ENCODE data around the gene VIPAS39. TPM values are rescaled to one million over a fixed set of nuclear protein-coding genes. Genes with fewer than 3 reads are reported as not detected.

The VIPAS39 gene
- total RNA-seq, 1 experiment from 2014 or later: 18.5 TPM

DNA sequence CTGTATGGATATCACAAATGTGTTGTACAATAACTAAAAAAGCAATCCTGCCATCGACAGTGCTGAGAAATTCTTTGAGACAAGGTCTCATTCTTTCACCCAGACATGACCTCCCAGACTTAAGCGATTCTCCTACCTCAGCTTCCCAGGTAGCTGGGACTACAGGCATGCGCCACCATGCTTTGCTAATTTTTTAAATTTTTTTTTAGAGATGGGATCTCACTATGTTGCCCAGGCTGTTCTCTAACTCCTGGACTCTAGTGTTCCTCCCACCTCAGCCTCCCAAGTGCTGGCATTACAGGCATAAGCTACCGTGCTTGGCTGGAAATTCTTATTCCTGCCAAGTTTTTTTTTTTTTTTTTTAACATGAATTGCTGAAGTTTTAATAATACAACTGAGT, 17.5 kb downstream of the VIPAS39 start:
- Histone ChIP-seq H3T11ph (ENCODE audit: low read length) (no peak overlapping the region), H2BK5ac (ENCODE audit: insufficient read length, low read length) (no peak overlapping the region), H4K91ac (ENCODE audit: insufficient read length, low read depth, low read length) (no peak overlapping the region), H3K4me1 (ENCODE audit: insufficient read depth, low read length) (no peaks in the 10 kb centered on the region), H3K9me3 (ENCODE audit: control insufficient read depth, low read depth, low read length) (no peaks in the 10 kb centered on the region), H4K8ac (replicated peaks; ENCODE audit: insufficient read length, low read depth, low read length) (no peak overlapping the region), H2BK12ac (ENCODE audit: insufficient read length, low read depth, low read length) (no peak overlapping the region), H4K5ac (ENCODE audit: insufficient read length, low read depth, low read length) (no peak overlapping the region), H4K20me1 (ENCODE audit: control insufficient read depth, insufficient read depth, insufficient read length) (no peaks in the 10 kb centered on the region), H3K23me2 (ENCODE audit: insufficient read length, low read depth, low read length, poor library complexity, severe bottlenecking) (no peaks in the 10 kb centered on the region), H2BK15ac (ENCODE audit: low read depth, low read length) (no peak overlapping the region), H2BK120ac (ENCODE audit: low read depth, low read length, poor library complexity, severe bottlenecking) (no peak overlapping the region), H3K79me1 (ENCODE audit: insufficient read depth, low read depth, low read length, poor library complexity, severe bottlenecking) (no peaks in the 10 kb centered on the region), H3K18ac (ENCODE audit: insufficient read length, low read depth, low read length) (no peak overlapping the region), H3K4me2 (ENCODE audit: insufficient read depth, insufficient read length, low read length) (no peak overlapping the region), H3K79me2 (ENCODE audit: insufficient read depth, low read length) (no peaks in the 10 kb centered on the region), H3K9ac (ENCODE audit: extremely low read depth, insufficient read length, low read length) (no peak overlapping the region), H3K56ac (ENCODE audit: insufficient read length, low read depth, low read length) (no peak overlapping the region), H2AK5ac (ENCODE audit: insufficient read length, low read length) (no peak overlapping the region), H3K4ac (ENCODE audit: low read depth, low read length) (no peak overlapping the region), H3K23ac (ENCODE audit: insufficient read length, low read depth, low read length) (no peak overlapping the region), H3K14ac (ENCODE audit: insufficient read depth, low read length) (no peak overlapping the region), H3K27ac (ENCODE audit: insufficient read length, low read depth, low read length) (no peak overlapping the region), H2BK20ac (ENCODE audit: low read depth, low read length, poor library complexity, severe bottlenecking) (no peak overlapping the region), H2AFZ (ENCODE audit: low read length) (no peak overlapping the region), H3K27me3 (ENCODE audit: insufficient read depth, low read length) (no peaks in the 10 kb centered on the region)
- no peaks in the 10 kb centered on the region for H3K27me3 Mint-ChIP-seq (ENCODE audit: low read depth)
- no peak overlapping the region for H3K27ac Mint-ChIP-seq
- no peaks in the 10 kb centered on the region for H3K9me3 Mint-ChIP-seq
- DNase-seq: no peak
- no peak overlapping the region for H3K4me3 Mint-ChIP-seq
- H3K36me3 Mint-ChIP-seq (ENCODE audit: insufficient read depth in 1 of 3, low read depth in 3 of 3): peaks cover 14 to 55% (median 44%) of the 10 kb centered on the region in 3 experiments
- TF ChIP-seq, protein P1, sequence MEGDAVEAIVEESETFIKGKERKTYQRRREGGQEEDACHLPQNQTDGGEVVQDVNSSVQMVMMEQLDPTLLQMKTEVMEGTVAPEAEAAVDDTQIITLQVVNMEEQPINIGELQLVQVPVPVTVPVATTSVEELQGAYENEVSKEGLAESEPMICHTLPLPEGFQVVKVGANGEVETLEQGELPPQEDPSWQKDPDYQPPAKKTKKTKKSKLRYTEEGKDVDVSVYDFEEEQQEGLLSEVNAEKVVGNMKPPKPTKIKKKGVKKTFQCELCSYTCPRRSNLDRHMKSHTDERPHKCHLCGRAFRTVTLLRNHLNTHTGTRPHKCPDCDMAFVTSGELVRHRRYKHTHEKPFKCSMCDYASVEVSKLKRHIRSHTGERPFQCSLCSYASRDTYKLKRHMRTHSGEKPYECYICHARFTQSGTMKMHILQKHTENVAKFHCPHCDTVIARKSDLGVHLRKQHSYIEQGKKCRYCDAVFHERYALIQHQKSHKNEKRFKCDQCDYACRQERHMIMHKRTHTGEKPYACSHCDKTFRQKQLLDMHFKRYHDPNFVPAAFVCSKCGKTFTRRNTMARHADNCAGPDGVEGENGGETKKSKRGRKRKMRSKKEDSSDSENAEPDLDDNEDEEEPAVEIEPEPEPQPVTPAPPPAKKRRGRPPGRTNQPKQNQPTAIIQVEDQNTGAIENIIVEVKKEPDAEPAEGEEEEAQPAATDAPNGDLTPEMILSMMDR (conservative IDR thresholded peaks at IDR 0.05): no peak
- no CpG with 5 or more reads among the region's 4 CpGs for WGBS (ENCODE audit: extremely low coverage, insufficient read length, low lambda C conversion rate)
- no peaks in the 10 kb centered on the region for H3K4me1 Mint-ChIP-seq
